ENCODE measurements around the gene TBCC.

TBCC gene

GRCh38 chr6:42745640-42746462, at the start of gene TBCC:
Gene TBCC (minus strand): TSS chr6:42746103. CDS start chr6:42746073, 30 bp downstream.
- Histone ChIP-seq H4K20me1 (ENCODE audit: insufficient read depth, low read length) (no peaks in the 10 kb centered on the region), H3K4me2 (ENCODE audit: low read depth, low read length) (peak within 1 kb of the TSS; percentile 92), H3K79me2 (ENCODE audit: low read length) (peaks cover 28% of the 10 kb centered on the region), H2AFZ (ENCODE audit: low read length) (peak within 1 kb of the TSS; percentile 67), H3K27ac (ENCODE audit: low read length) (peak within 1 kb of the TSS; percentile 86), H3K9me3 (replicated peaks; ENCODE audit: insufficient read depth, low read length) (no peaks in the 10 kb centered on the region), H3K9ac (ENCODE audit: low read length) (peak within 1 kb of the TSS; percentile 98), H3K4me3 (ENCODE audit: low read length) (peak within 1 kb of the TSS; percentile 90), H3K9me2 (replicated peaks; ENCODE audit: insufficient read depth, low read length) (no peaks in the 10 kb centered on the region), H3K36me3 (replicated peaks; ENCODE audit: insufficient read depth, low read length) (no peaks in the 10 kb centered on the region), H3F3A (ENCODE audit: insufficient read depth, low read length) (peaks cover 14% of the 10 kb centered on the region), H3K4me1 (ENCODE audit: low read length) (no peaks in the 10 kb centered on the region), H3K27me3 (replicated peaks; ENCODE audit: insufficient read depth, low read length) (no peaks in the 10 kb centered on the region)
- TF ChIP-seq CTCF (IDR thresholded peaks at IDR 0.05; ENCODE audit: low read length): no peak
- no peak for TF ChIP-seq EZH2phosphoT487 (IDR thresholded peaks at IDR 0.05; ENCODE audit: low read length)
- peak; percentile 97 for DNase-seq

- H2AFZ ChIP-seq (ENCODE audit: low read length): no peak overlapping the region
- H4K20me1 ChIP-seq (ENCODE audit: insufficient read depth, low read length): no peaks in the 10 kb centered on the region
- no peaks in the 10 kb centered on the region for H3K27me3 ChIP-seq (replicated peaks; ENCODE audit: insufficient read depth, low read length)
- H3K9ac ChIP-seq (ENCODE audit: low read length): no peak overlapping the region
- H3K4me1 ChIP-seq (ENCODE audit: low read length): no peaks in the 10 kb centered on the region
- no peaks in the 10 kb centered on the region for H3K9me2 ChIP-seq (replicated peaks; ENCODE audit: insufficient read depth, low read length)
- H3F3A ChIP-seq (ENCODE audit: insufficient read depth, low read length): 0 out of 2 replicates have a peak, but pooled peaks cover 4% of the 10 kb centered on the region
- no peaks in the 10 kb centered on the region for H3K9me3 ChIP-seq (replicated peaks; ENCODE audit: insufficient read depth, low read length)
- DNase-seq: no peak
- H3K4me3 ChIP-seq (ENCODE audit: low read length): no peak overlapping the region
- no peaks in the 10 kb centered on the region for H3K36me3 ChIP-seq (replicated peaks; ENCODE audit: insufficient read depth, low read length)
- H3K4me2 ChIP-seq (ENCODE audit: low read depth, low read length): no peak overlapping the region
- no peak for TF ChIP-seq EZH2phosphoT487 (IDR thresholded peaks at IDR 0.05; ENCODE audit: low read length)
- no peak for TF ChIP-seq EZH2 (optimal IDR thresholded peaks at IDR 0.05; ENCODE audit: low read depth, low read length)
- TF ChIP-seq CTCF (IDR thresholded peaks at IDR 0.05; ENCODE audit: low read length): no peak
- peaks cover 35% of the 10 kb centered on the region for H3K79me2 ChIP-seq (ENCODE audit: low read length)
- no peak overlapping the region for H3K27ac ChIP-seq (ENCODE audit: low read length)
Measured at GRCh38 chr6:42795651-42796050, 49.7 kb upstream of the TBCC start.

- Histone ChIP-seq H3K4me2 (ENCODE audit: low read depth, low read length) (no peak overlapping the region), H3K4me3 (ENCODE audit: low read length) (no peak overlapping the region), H4K20me1 (ENCODE audit: insufficient read depth, low read length) (no peaks in the 10 kb centered on the region), H3K36me3 (replicated peaks; ENCODE audit: insufficient read depth, low read length) (no peaks in the 10 kb centered on the region), H2AFZ (ENCODE audit: low read length) (no peak overlapping the region), H3K27ac (ENCODE audit: low read length) (no peak overlapping the region), H3K4me1 (ENCODE audit: low read length) (peaks cover 10% of the 10 kb centered on the region), H3K27me3 (replicated peaks; ENCODE audit: insufficient read depth, low read length) (no peaks in the 10 kb centered on the region), H3K9ac (ENCODE audit: low read length) (no peak overlapping the region), H3K79me2 (ENCODE audit: low read length) (peaks cover 72% of the 10 kb centered on the region), H3K9me2 (replicated peaks; ENCODE audit: insufficient read depth, low read length) (no peaks in the 10 kb centered on the region), H3K9me3 (replicated peaks; ENCODE audit: insufficient read depth, low read length) (no peaks in the 10 kb centered on the region), H3F3A (ENCODE audit: insufficient read depth, low read length) (0 out of 2 replicates have a peak, but pooled peaks cover 7% of the 10 kb centered on the region)
- no peak for DNase-seq
- TF ChIP-seq CTCF (IDR thresholded peaks at IDR 0.05; ENCODE audit: low read length) (no peak), EZH2phosphoT487 (IDR thresholded peaks at IDR 0.05; ENCODE audit: low read length) (no peak), EZH2 (optimal IDR thresholded peaks at IDR 0.05; ENCODE audit: low read depth, low read length) (no peak)
Measured at GRCh38 chr6:42791706-42792320, 45.9 kb upstream of the TBCC start.

Measured in MM.1S (cell line).